GM06990 (cell line): Measurements from ENCODE around the gene RBM18.

Source experiments
- DNase-seq: peaks from one replicate; pipeline ENCODE4 v3.0.0-alpha.2; 2011; ENCODE audit not compliant: insufficient read length; ENCODE audit errors: extremely low read depth
- H3K27me3 ChIP-seq: replicated peaks from 2 replicates; pipeline ENCODE4 v1.6.0; 2011; ENCODE audit warnings: low read length; ENCODE audit not compliant: control insufficient read depth, insufficient read depth
- H3K36me3 ChIP-seq: 2 replicates; pipeline ENCODE4 v1.5.1; 2011; ENCODE audit warnings: low read length; ENCODE audit not compliant: control insufficient read depth, insufficient read depth
- H3K4me3 ChIP-seq: replicated peaks from 2 replicates; pipeline ENCODE4 v1.5.1; 2011; ENCODE audit warnings: low read depth, mild to moderate bottlenecking, control low read depth, low read length
- CTCF ChIP-seq: IDR thresholded peaks from 2 replicates; pipeline ENCODE4 v1.5.1; 2011; ENCODE audit warnings: low read length, control low read depth, mild to moderate bottlenecking, inconsistent platforms; ENCODE audit not compliant: insufficient read depth, poor library complexity, severe bottlenecking

The RBM18 gene

GRCh38 chr9:122228568-122229484 is 35.8 kb downstream of the RBM18 start, which contains the start of gene LHX6:
LHX6 (minus strand) TSS chr9:122228957; CDS start chr9:122228740, 217 bp downstream.
- H3K27me3 ChIP-seq: no peaks in the 10 kb centered on the region; the same call in none of the 2 replicates
- H3K36me3 ChIP-seq: no peaks in the 10 kb centered on the region
- no peak within 1 kb of the TSS; the same call in 1 of the 2 replicates for H3K4me3 ChIP-seq
- no peak for TF ChIP-seq CTCF
- no peak for DNase-seq

GRCh38 chr9:122228191-122228567 is 36.5 kb downstream of the RBM18 start:
- H3K36me3 ChIP-seq: no peaks in the 10 kb centered on the region
- no peak for DNase-seq
- H3K4me3 ChIP-seq: no peak overlapping the region; the same call in 1 of the 2 replicates
- H3K27me3 ChIP-seq: no peaks in the 10 kb centered on the region; the same call in none of the 2 replicates
- no peak for TF ChIP-seq CTCF

GRCh38 chr9:122227575-122227900 is 37.1 kb downstream of the RBM18 start:
- DNase-seq: no peak
- Histone ChIP-seq H3K27me3 (no peaks in the 10 kb centered on the region; the same call in none of the 2 replicates), H3K4me3 (no peak overlapping the region), H3K36me3 (no peaks in the 10 kb centered on the region)
- TF ChIP-seq CTCF: no peak

GRCh38 chr9:122226758-122227574 is 37.7 kb downstream of the RBM18 start:
- Histone ChIP-seq H3K36me3 (no peaks in the 10 kb centered on the region), H3K27me3 (no peaks in the 10 kb centered on the region; the same call in none of the 2 replicates), H3K4me3 (no peak overlapping the region)
- DNase-seq: no peak
- no peak for TF ChIP-seq CTCF

GRCh38 chr9:122226142-122226757 is 38.4 kb downstream of the RBM18 start:
- no peak for TF ChIP-seq CTCF
- Histone ChIP-seq H3K4me3 (no peak overlapping the region), H3K27me3 (no peaks in the 10 kb centered on the region; the same call in none of the 2 replicates), H3K36me3 (no peaks in the 10 kb centered on the region)
- no peak for DNase-seq
